ENCODE data around the gene WLS. TPM values are rescaled to one million over a fixed set of nuclear protein-coding genes. Genes with fewer than 3 reads are reported as not detected.

WLS gene
- total RNA-seq, 1 experiment from 2014 or later: 19.8 TPM

GRCh38 chr1:68216089-68216772, 16.1 kb downstream of the WLS start:
- CTCF ChIA-PET: no interaction called here
- TF ChIP-seq CTCF (conservative IDR thresholded peaks at IDR 0.05) (no peak), EZH2 (IDR thresholded peaks at IDR 0.05; ENCODE audit: low read depth) (no peak)
- no peak overlapping the region for H3K27ac ChIP-seq
- no TSS peak for BruUV-seq (replicated peaks)
- H3F3A ChIP-seq (ENCODE audit: insufficient read depth, low read depth): no peaks in the 10 kb centered on the region
- H4K20me1 ChIP-seq (ENCODE audit: insufficient read depth): no peaks in the 10 kb centered on the region
- intact Hi-C loops (cut with micrococcal nuclease; ENCODE audit: unreplicated experiment): no loop called here
- no peaks in the 10 kb centered on the region for H3K4me1 ChIP-seq (replicated peaks; ENCODE audit: insufficient read depth)
- no peaks in the 10 kb centered on the region; the same call in 1 of the 2 replicates for H3K9me3 ChIP-seq (ENCODE audit: insufficient read depth, low read depth)
- H3K9me2 ChIP-seq (ENCODE audit: insufficient read depth): no peaks in the 10 kb centered on the region; the same call in 1 of the 2 replicates
- H3K79me2 ChIP-seq (ENCODE audit: low read depth): no peaks in the 10 kb centered on the region
- H3K27me3 ChIP-seq (ENCODE audit: insufficient read depth, low read depth): no peaks in the 10 kb centered on the region
- H2AFZ ChIP-seq: no peak overlapping the region
- no peak overlapping the region for H3K4me3 ChIP-seq
- H3K36me3 ChIP-seq (ENCODE audit: low read depth): no peaks in the 10 kb centered on the region
- no peak overlapping the region for H3K4me2 ChIP-seq
- POLR2A ChIA-PET (ENCODE audit: unreplicated experiment): no interaction called here
- no peak for DNase-seq

GRCh38 chr1:68213843-68214242, 18.5 kb downstream of the WLS start:
- Histone ChIP-seq H3K79me2 (ENCODE audit: low read depth) (no peaks in the 10 kb centered on the region), H3K27ac (no peak overlapping the region), H3K4me2 (no peak overlapping the region), H3K9me3 (ENCODE audit: insufficient read depth, low read depth) (no peaks in the 10 kb centered on the region; the same call in 1 of the 2 replicates), H3K4me1 (replicated peaks; ENCODE audit: insufficient read depth) (no peaks in the 10 kb centered on the region), H3K4me3 (no peak overlapping the region), H3K27me3 (ENCODE audit: insufficient read depth, low read depth) (no peaks in the 10 kb centered on the region), H4K20me1 (ENCODE audit: insufficient read depth) (no peaks in the 10 kb centered on the region), H3K9me2 (ENCODE audit: insufficient read depth) (no peaks in the 10 kb centered on the region; the same call in 1 of the 2 replicates), H2AFZ (no peak overlapping the region), H3F3A (ENCODE audit: insufficient read depth, low read depth) (no peaks in the 10 kb centered on the region), H3K36me3 (ENCODE audit: low read depth) (no peaks in the 10 kb centered on the region)
- ChIA-PET CTCF (no interaction called here), POLR2A (ENCODE audit: unreplicated experiment) (no interaction called here)
- intact Hi-C loops (cut with micrococcal nuclease; ENCODE audit: unreplicated experiment): no loop called here
- DNase-seq: no peak
- no peak for TF ChIP-seq CTCF (conservative IDR thresholded peaks at IDR 0.05)
- no peak for TF ChIP-seq EZH2 (IDR thresholded peaks at IDR 0.05; ENCODE audit: low read depth)
- no TSS peak for BruUV-seq (replicated peaks)

- peaks cover 4% of the 10 kb centered on the region for H3K4me1 ChIP-seq (replicated peaks; ENCODE audit: insufficient read depth)
- H3K36me3 ChIP-seq (ENCODE audit: low read depth): no peaks in the 10 kb centered on the region
- H3K9me3 ChIP-seq (ENCODE audit: insufficient read depth, low read depth): no peaks in the 10 kb centered on the region; the same call in 1 of the 2 replicates
- DNase-seq: no peak
- H3K27ac ChIP-seq: no peak overlapping the region
- TF ChIP-seq EZH2 (IDR thresholded peaks at IDR 0.05; ENCODE audit: low read depth): no peak
- no peak for TF ChIP-seq CTCF (conservative IDR thresholded peaks at IDR 0.05)
- no peaks in the 10 kb centered on the region for H4K20me1 ChIP-seq (ENCODE audit: insufficient read depth)
- POLR2A ChIA-PET (ENCODE audit: unreplicated experiment): no interaction called here
- intact Hi-C loops (cut with micrococcal nuclease; ENCODE audit: unreplicated experiment): no loop called here
- no peaks in the 10 kb centered on the region for H3K79me2 ChIP-seq (ENCODE audit: low read depth)
- no peak overlapping the region for H3K4me2 ChIP-seq
- H3K4me3 ChIP-seq: no peak overlapping the region
- H2AFZ ChIP-seq: no peak overlapping the region
- H3K27me3 ChIP-seq (ENCODE audit: insufficient read depth, low read depth): no peaks in the 10 kb centered on the region
- no TSS peak for BruUV-seq (replicated peaks)
- H3K9me2 ChIP-seq (ENCODE audit: insufficient read depth): no peaks in the 10 kb centered on the region; the same call in 1 of the 2 replicates
- CTCF ChIA-PET: no interaction called here
- H3F3A ChIP-seq (ENCODE audit: insufficient read depth, low read depth): no peaks in the 10 kb centered on the region
Measured at GRCh38 chr1:68211761-68212380, 20.5 kb downstream of the WLS start.
